Body of pancreas (tissue), 4 donors: ENCODE measurements around the gene FBXL20.

ENCODE experiments used
- CTCF ChIP-seq, 7 experiments: fragments of 450-650 bp in 4 of 7; fragments of 200-600 bp in 3 of 7; sonication (generic) in 3 of 7; IDR thresholded peaks; one replicate each; pipeline ENCODE4 v1.5.1; 2016 to 2019; ENCODE audit warnings: antibody characterized with exemption in 7 of 7
- POLR2A ChIP-seq, 3 donors: fragments of 450-650 bp; IDR thresholded peaks; one replicate each; pipeline ENCODE4 v1.6.1; 2016; ENCODE audit warnings: antibody characterized with exemption in 3 of 3, mild to moderate bottlenecking in 2 of 3

GRCh38 chr17:39252788-39253460 lies 148.5 kb downstream of the FBXL20 start:
- TF ChIP-seq POLR2A (IDR thresholded peaks at IDR 0.05) (no peak), CTCF (IDR thresholded peaks at IDR 0.05) (no peak)
